Colonic mucosa (tissue), 4 donors: ENCODE results near the gene ADAMTS14. TPM values are rescaled to one million over a fixed set of nuclear protein-coding genes. Genes with fewer than 3 reads are reported as not detected.

Source experiments
- DNase-seq: peaks from one replicate; pipeline ENCODE4 v3.0.0-alpha.2; 2020
- H3K27ac ChIP-seq: fragments of 200-600 bp; one replicate; pipeline ENCODE4 v1.8.0; 2021
- H3K27me3 ChIP-seq: fragments of 200-600 bp; one replicate; pipeline ENCODE4 v1.8.0; 2021
- H3K36me3 ChIP-seq: fragments of 200-600 bp; one replicate; pipeline ENCODE4 v1.8.0; 2021
- H3K4me1 ChIP-seq: fragments of 200-600 bp; one replicate; pipeline ENCODE4 v1.8.0; 2021; ENCODE audit warnings: mild to moderate bottlenecking
- H3K4me3 ChIP-seq: fragments of 200-600 bp; one replicate; pipeline ENCODE4 v1.8.0; 2021
- H3K9ac ChIP-seq, 2 donors: one replicate each; pipeline ENCODE4 v1.7.0; 2013; ENCODE audit warnings: control low read depth in 2 of 2, low read depth in 2 of 2, low read length in 2 of 2
- H3K9me3 ChIP-seq: fragments of 200-600 bp; one replicate; pipeline ENCODE4 v1.8.0; 2021
- CTCF ChIP-seq: fragments of 200-600 bp; IDR thresholded peaks from one replicate; pipeline ENCODE4 v1.8.0; 2022; ENCODE audit warnings: antibody characterized with exemption, mild to moderate bottlenecking
- intact Hi-C: fragments of 100-400 bp; cut with DNase I; formaldehyde crosslinking; loops from one replicate; pipeline ENCODE4 v1.14.1; 2022
- total RNA-seq, 2 donors: library from RNA; stranded (reverse); fragmentation: NEBNext Ultra II Directional in 1 of 2; extraction: Animal tissue kit (Norgen Biotek cat#: 25700) in 1 of 2; gene quantifications; one replicate each; pipeline ENCODE4 v1.2.1, GENCODE V29; 2021
- donor health status: healthy.
- donor health status: DM: no; HTN: no; CAD: no.
- donor health status: DM: no; HTN: no; CAD: no.

Gene ADAMTS14
- total RNA-seq, 2 donors from 2014 or later: 0.93 to 1.5 TPM

GRCh38 chr10:70684839-70685454 lies 12.6 kb downstream of the ADAMTS14 start:
- TF ChIP-seq CTCF: no peak
- no peak overlapping the region for H3K4me3 ChIP-seq
- intact Hi-C loops: no loop called here

GRCh38 chr10:70685455-70685911 lies 13.2 kb downstream of the ADAMTS14 start:
- no peaks in the 10 kb centered on the region for H3K27me3 ChIP-seq
- no peaks in the 10 kb centered on the region for H3K9me3 ChIP-seq
- intact Hi-C loops: no loop called here
- H3K4me3 ChIP-seq: no peak overlapping the region
- H3K27ac ChIP-seq: no peak overlapping the region
- no peak for TF ChIP-seq CTCF
- no peak overlapping the region for H3K9ac ChIP-seq
- no peaks in the 10 kb centered on the region for H3K4me1 ChIP-seq
- no peak for DNase-seq
- H3K36me3 ChIP-seq: no peaks in the 10 kb centered on the region

More at GRCh38 chr10:70684839-70685454, 12.6 kb downstream of the ADAMTS14 start:
- H3K4me1 ChIP-seq: no peaks in the 10 kb centered on the region
- DNase-seq: no peak
- no peaks in the 10 kb centered on the region for H3K27me3 ChIP-seq
- H3K9me3 ChIP-seq: no peaks in the 10 kb centered on the region
- H3K9ac ChIP-seq: no peak overlapping the region
- H3K27ac ChIP-seq: no peak overlapping the region
- H3K36me3 ChIP-seq: no peaks in the 10 kb centered on the region

- TF ChIP-seq CTCF: no peak
- Histone ChIP-seq H3K27me3 (no peaks in the 10 kb centered on the region), H3K9ac (no peak overlapping the region), H3K27ac (no peak overlapping the region), H3K4me1 (no peaks in the 10 kb centered on the region), H3K4me3 (no peak overlapping the region), H3K36me3 (no peaks in the 10 kb centered on the region), H3K9me3 (no peaks in the 10 kb centered on the region)
- DNase-seq: no peak
- intact Hi-C loops: no loop called here
Observed at GRCh38 chr10:70688828-70689227, 16.5 kb downstream of the ADAMTS14 start.

GRCh38 chr10:70689661-70690060 lies 17.4 kb downstream of the ADAMTS14 start:
- Histone ChIP-seq H3K4me1 (no peaks in the 10 kb centered on the region), H3K9me3 (no peaks in the 10 kb centered on the region), H3K4me3 (no peak overlapping the region), H3K27me3 (no peaks in the 10 kb centered on the region), H3K36me3 (no peaks in the 10 kb centered on the region), H3K9ac (no peak overlapping the region), H3K27ac (no peak overlapping the region)
- no peak for TF ChIP-seq CTCF
- DNase-seq: no peak
- intact Hi-C loops: no loop called here

- no peak overlapping the region for H3K9ac ChIP-seq
- no peak for DNase-seq
- H3K27ac ChIP-seq: no peak overlapping the region
- no peak overlapping the region for H3K4me3 ChIP-seq
- no peaks in the 10 kb centered on the region for H3K36me3 ChIP-seq
- H3K4me1 ChIP-seq: no peaks in the 10 kb centered on the region
- intact Hi-C loops: no loop called here
- no peaks in the 10 kb centered on the region for H3K9me3 ChIP-seq
- TF ChIP-seq CTCF: no peak
- H3K27me3 ChIP-seq: no peaks in the 10 kb centered on the region
Observed at GRCh38 chr10:70690589-70690988, 18.3 kb downstream of the ADAMTS14 start.
